Effector memory CD4-positive, alpha-beta T cell (primary cell): ENCODE results near the gene ZC2HC1B.

Source experiments
- DNase-seq, 3 donors: peaks; one replicate each; pipeline ENCODE4 v3.0.0-alpha.2; 2020
- H3K27ac ChIP-seq: 2 replicates; pipeline ENCODE4 v1.7.0; 2013; ENCODE audit warnings: mild to moderate bottlenecking, low read length, moderate library complexity; ENCODE audit not compliant: insufficient read depth, poor library complexity, severe bottlenecking
- H3K27me3 ChIP-seq: replicated peaks from 2 replicates; pipeline ENCODE4 v1.7.0; 2013; ENCODE audit warnings: mild to moderate bottlenecking, low read length; ENCODE audit not compliant: insufficient read depth, control insufficient read depth, poor library complexity, severe bottlenecking
- H3K36me3 ChIP-seq: 2 replicates; pipeline ENCODE4 v1.7.0; 2013; ENCODE audit warnings: mild to moderate bottlenecking, low read length, moderate library complexity; ENCODE audit not compliant: control insufficient read depth, insufficient read depth
- H3K4me1 ChIP-seq: 2 replicates; pipeline ENCODE4 v1.7.0; 2013; ENCODE audit warnings: low read length, mild to moderate bottlenecking; ENCODE audit not compliant: control insufficient read depth, insufficient read depth, poor library complexity, severe bottlenecking
- H3K4me3 ChIP-seq: 2 replicates; pipeline ENCODE4 v1.7.0; 2013; ENCODE audit warnings: low read length, low read depth, mild to moderate bottlenecking; ENCODE audit not compliant: insufficient read depth, poor library complexity, severe bottlenecking
- H3K9me3 ChIP-seq: 2 replicates; pipeline ENCODE4 v1.7.0; 2013; ENCODE audit warnings: mild to moderate bottlenecking, low read length, moderate library complexity; ENCODE audit not compliant: control insufficient read depth

Gene ZC2HC1B

GRCh38 chr6:143940011-143940597, 75.8 kb downstream of the ZC2HC1B start:
- H3K4me1 ChIP-seq = no peaks in the 10 kb centered on the region
- no peaks in the 10 kb centered on the region for H3K9me3 ChIP-seq
- no peak overlapping the region for H3K4me3 ChIP-seq
- peak; percentile 9 to 31 (median 25) for DNase-seq
- no peaks in the 10 kb centered on the region for H3K36me3 ChIP-seq
- H3K27ac ChIP-seq = no peak overlapping the region
- no peaks in the 10 kb centered on the region for H3K27me3 ChIP-seq

- Histone ChIP-seq H3K27me3 (no peaks in the 10 kb centered on the region), H3K36me3 (no peaks in the 10 kb centered on the region), H3K4me3 (no peak overlapping the region), H3K27ac (no peak overlapping the region), H3K9me3 (no peaks in the 10 kb centered on the region), H3K4me1 (no peaks in the 10 kb centered on the region)
- peak in 1 of 3 donors; percentile 15 for DNase-seq
Measured at GRCh38 chr6:143941852-143942627, 77.8 kb downstream of the ZC2HC1B start.

- H3K27me3 ChIP-seq = no peaks in the 10 kb centered on the region
- H3K36me3 ChIP-seq = no peaks in the 10 kb centered on the region
- no peaks in the 10 kb centered on the region for H3K4me1 ChIP-seq
- H3K4me3 ChIP-seq = no peak overlapping the region
- DNase-seq = no peak
- H3K27ac ChIP-seq = no peak overlapping the region
- no peaks in the 10 kb centered on the region for H3K9me3 ChIP-seq
Measured at GRCh38 chr6:143948208-143948607, 83.9 kb downstream of the ZC2HC1B start.

- H3K4me1 ChIP-seq = no peaks in the 10 kb centered on the region
- no peaks in the 10 kb centered on the region for H3K36me3 ChIP-seq
- no peaks in the 10 kb centered on the region for H3K27me3 ChIP-seq
- H3K9me3 ChIP-seq = no peaks in the 10 kb centered on the region
- no peak overlapping the region for H3K27ac ChIP-seq
- no peak for DNase-seq
- H3K4me3 ChIP-seq = no peak overlapping the region
Measured at GRCh38 chr6:143949535-143949934, 85.3 kb downstream of the ZC2HC1B start.

GRCh38 chr6:143949962-143950361, 85.7 kb downstream of the ZC2HC1B start:
- DNase-seq = no peak
- no peaks in the 10 kb centered on the region for H3K9me3 ChIP-seq
- no peaks in the 10 kb centered on the region for H3K36me3 ChIP-seq

GRCh38 chr6:143950875-143951274, 86.6 kb downstream of the ZC2HC1B start:
- no peaks in the 10 kb centered on the region for H3K4me1 ChIP-seq
- no peak for DNase-seq
- no peaks in the 10 kb centered on the region for H3K27me3 ChIP-seq
- no peaks in the 10 kb centered on the region for H3K36me3 ChIP-seq
- no peak overlapping the region for H3K27ac ChIP-seq
- H3K4me3 ChIP-seq = no peak overlapping the region
- no peaks in the 10 kb centered on the region for H3K9me3 ChIP-seq

More at GRCh38 chr6:143949962-143950361, 85.7 kb downstream of the ZC2HC1B start:
- Histone ChIP-seq H3K27me3 (no peaks in the 10 kb centered on the region), H3K4me1 (no peaks in the 10 kb centered on the region), H3K4me3 (no peak overlapping the region), H3K27ac (no peak overlapping the region)

- H3K27ac ChIP-seq = no peak overlapping the region
- no peak overlapping the region for H3K4me3 ChIP-seq
- H3K9me3 ChIP-seq = no peaks in the 10 kb centered on the region
- H3K36me3 ChIP-seq = no peaks in the 10 kb centered on the region
- DNase-seq = no peak
- no peaks in the 10 kb centered on the region for H3K4me1 ChIP-seq
- H3K27me3 ChIP-seq = no peaks in the 10 kb centered on the region
Measured at GRCh38 chr6:143952060-143952778, 87.9 kb downstream of the ZC2HC1B start.

GRCh38 chr6:143952947-143953701, 88.8 kb downstream of the ZC2HC1B start:
- H3K36me3 ChIP-seq = no peaks in the 10 kb centered on the region
- no peak for DNase-seq
- H3K27me3 ChIP-seq = no peaks in the 10 kb centered on the region
- no peak overlapping the region for H3K4me3 ChIP-seq
- H3K4me1 ChIP-seq = no peaks in the 10 kb centered on the region
- H3K27ac ChIP-seq = no peak overlapping the region
- H3K9me3 ChIP-seq = no peaks in the 10 kb centered on the region

GRCh38 chr6:143953922-143954321, 89.6 kb downstream of the ZC2HC1B start:
- H3K4me3 ChIP-seq = no peak overlapping the region
- DNase-seq = no peak
- H3K4me1 ChIP-seq = no peaks in the 10 kb centered on the region
- H3K27me3 ChIP-seq = no peaks in the 10 kb centered on the region
- H3K9me3 ChIP-seq = no peaks in the 10 kb centered on the region
- H3K36me3 ChIP-seq = no peaks in the 10 kb centered on the region
- no peak overlapping the region for H3K27ac ChIP-seq
